NOMO-1 treated with DMSO at 0.1 percent for 48 hours (cell line): ENCODE measurements around the gene SP140.
"Not testable (repeated sequence)": the region's sequence is repeated elsewhere in the genome, so short reads cannot be mapped to it uniquely, and the experiment has no call there.

Experiments used
- DNase-seq: peaks from one replicate; lab custom pipeline; 2025; ENCODE audit not compliant: unreplicated experiment; lab: John Stamatoyannopoulos, UW

SP140 gene

DNA sequence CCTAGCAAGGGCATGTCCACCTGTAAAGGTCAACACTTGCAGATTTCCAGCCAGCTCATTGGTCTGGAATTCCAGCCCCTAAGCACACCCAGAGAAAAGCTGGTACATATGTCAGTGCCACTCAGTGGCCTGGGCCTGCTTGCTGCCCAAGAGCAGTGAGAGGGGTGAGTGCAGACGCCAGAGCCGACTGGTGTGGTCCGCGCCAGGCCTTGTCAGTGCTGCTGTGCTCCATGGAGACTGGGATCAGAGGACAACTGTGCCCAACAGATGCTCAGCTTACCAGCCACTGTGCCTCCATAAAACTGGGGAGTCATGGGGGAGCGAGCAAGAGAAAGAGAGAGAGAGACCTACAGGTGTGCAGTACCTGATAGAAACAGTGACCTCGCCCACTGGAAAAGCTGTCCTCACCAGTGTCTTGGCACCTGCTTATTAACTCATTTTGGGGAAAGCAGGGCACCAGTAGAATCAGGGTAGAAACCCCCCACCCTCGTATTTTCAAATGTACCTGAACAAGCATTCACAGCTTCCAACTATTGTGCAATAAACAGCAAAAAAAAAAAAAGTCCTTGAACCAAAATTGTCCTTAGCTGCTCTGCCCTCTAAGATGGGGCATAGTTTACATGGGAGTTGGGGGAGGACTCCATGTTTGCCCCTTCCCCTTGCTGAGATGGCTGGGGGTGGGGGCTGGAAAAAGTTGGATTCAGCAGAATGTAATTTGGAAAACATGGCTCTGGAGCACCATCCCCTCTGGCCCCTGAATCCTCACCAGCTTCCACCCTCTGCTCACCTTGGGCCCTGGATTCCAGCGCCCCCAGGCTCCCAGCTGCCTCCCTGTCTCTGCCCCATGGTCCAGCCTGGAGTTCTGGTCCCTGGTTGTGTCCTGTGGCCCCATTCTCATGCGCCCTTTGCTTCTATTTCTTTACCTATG, 100.0 kb downstream of the SP140 start:
- no peak for DNase-seq

DNA sequence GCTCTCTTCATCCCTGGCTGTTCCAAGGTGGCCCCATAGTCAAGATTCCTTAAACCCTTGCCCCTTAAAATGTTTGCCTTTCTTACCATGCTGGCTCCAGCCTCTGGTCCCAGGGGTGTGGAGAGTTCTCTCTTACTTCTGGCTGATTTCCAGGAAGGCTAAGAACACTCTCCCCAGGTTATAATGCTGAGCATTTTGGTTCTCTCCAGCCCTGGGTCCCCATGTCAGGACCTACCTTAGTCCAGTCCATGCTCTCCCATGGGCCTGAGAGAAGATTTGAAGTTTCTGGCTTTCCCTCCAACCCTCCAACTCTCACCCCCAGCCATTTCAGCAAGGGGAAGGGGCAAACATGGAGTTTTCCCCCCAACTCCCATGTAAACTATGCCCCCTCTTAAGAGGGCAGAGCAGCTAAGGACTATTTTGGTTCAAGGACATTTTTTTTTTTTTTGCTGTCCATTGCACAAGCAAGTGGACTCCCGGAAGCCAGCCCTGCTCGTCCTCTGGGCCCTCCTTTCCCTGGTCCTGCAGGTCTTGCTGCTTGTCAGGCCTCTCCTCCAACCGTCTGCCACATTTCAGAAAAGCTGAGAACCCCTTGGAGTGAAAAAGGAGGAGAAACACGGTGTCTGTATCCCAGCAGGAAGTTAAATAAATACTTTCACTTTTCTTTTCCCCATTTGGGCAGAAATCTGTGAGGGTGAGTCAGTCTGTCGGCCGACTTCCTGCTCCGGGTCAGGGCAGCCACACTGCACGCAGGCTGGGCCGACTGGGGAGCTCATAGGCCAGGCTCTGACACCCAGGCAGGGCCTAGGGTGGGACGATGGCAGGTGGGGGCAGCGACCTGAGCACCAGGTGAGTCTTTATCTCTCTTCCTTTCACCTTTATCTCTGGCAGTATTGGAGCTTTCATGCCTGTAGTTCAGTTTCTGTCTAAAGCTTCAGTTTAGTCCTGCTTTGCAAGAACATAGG, 101.2 kb downstream of the SP140 start, which contains the start of gene SP140L:
TSS of gene SP140L (plus strand) at position 741 of the 965 bp plus-strand sequence. CDS start at position 818, 77 bp downstream.
- DNase-seq, result peak; percentile 82

DNA sequence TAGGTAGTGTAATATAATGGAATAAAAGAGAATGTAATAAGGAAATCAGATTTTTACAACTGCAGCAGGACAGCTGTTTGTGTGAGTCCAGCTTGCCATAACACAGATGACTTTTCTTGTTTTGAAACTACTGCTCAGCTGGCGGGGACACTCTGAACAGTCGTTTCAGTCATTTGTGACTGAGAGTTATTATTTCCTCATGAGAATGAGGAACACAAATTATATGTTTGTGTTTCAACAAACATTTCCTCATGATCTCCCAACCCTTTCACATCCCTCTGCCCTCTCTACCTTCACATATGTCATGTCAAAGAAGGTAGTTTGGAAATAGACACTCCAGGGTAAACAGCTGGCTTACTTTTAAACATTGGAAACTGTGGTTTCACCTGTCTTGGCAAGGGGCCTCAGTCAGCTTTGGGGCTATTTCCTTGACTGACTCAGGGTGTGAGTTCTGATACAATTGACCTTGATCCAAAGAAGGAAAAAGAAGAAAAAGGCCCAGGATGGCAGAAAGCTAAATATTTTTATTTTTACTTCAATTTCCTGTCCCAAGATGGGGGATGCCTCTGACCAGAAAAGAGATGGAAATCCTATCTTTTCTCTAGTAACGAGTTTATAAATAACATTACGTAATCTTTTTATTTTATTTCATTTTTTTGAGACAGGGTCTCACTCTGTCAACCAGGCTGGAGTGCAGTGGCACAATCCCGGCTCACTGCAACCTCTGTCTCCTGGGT, 102.0 kb downstream of the SP140 start:
- peak; percentile 60 for DNase-seq

DNA sequence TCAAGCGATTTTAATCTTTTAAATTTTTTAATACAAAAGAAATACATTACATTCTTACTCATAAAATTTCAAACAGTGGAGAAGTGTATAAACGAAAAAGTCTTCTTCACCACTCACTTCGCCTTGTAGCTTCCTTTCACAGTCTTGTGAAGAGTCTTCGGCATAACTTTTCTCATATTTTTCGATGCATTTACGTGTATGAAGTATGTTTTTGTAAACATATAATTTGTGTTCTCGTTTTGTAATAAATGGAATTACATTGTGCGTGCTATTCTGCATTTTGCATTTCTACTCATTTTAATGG, 102.6 kb downstream of the SP140 start:
- no peak for DNase-seq

- DNase-seq, result no peak
These were observed 104.5 kb downstream of the SP140 start for GRCh38 chr2:230329946-230330605.

DNA sequence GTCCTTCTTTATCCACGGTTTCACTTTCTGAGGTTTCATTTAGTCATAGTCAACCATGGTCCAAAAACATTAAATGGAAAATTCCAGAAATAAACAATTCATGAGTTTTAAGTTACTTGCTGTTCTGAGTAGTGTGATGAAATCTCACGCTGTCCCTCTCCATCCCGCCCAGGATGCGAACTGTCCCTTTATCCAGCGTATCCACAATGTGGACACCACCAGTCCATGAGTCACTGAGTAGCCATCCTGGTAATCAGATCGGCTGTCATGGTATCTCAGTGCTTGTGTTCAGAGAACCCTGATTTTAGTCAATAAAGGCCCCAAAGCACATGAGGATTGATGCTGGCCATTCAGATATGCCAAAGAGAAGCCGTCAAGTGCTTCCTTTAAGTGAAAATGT, 105.2 kb downstream of the SP140 start:
- DNase-seq, result no peak

- no peak for DNase-seq
These were observed 109.9 kb downstream of the SP140 start for GRCh38 chr2:230335461-230335863.

DNA sequence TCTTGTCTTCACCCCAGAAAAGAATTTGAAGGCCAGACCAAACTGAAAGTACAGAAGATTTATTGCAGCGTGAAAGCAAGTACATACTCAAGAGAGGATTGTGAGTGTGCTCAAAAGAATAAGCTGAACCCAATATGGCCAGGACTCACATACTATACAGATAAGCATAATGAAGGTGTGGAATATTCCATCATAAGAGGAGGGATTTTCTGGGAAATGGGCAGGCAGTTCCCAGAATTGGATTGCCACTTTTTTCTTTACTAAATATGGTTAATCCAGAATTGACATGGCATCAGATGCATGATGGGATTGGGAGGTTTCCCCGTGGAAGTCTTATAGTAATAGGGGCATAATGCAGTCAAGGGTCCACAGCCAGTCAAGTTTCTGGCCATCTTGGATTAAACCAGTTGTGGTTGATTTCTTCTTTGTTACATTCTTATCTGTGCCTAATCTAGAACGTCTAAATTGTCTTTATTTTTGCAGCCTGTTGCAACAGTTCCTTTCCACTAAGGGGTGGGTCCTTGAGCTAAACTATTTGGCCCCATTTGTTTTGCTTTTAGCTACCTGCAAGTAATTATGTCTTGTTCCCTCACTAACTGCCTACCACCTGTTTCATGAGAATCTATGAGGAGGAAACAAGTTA, 110.4 kb downstream of the SP140 start:
- DNase-seq, result no peak

DNA sequence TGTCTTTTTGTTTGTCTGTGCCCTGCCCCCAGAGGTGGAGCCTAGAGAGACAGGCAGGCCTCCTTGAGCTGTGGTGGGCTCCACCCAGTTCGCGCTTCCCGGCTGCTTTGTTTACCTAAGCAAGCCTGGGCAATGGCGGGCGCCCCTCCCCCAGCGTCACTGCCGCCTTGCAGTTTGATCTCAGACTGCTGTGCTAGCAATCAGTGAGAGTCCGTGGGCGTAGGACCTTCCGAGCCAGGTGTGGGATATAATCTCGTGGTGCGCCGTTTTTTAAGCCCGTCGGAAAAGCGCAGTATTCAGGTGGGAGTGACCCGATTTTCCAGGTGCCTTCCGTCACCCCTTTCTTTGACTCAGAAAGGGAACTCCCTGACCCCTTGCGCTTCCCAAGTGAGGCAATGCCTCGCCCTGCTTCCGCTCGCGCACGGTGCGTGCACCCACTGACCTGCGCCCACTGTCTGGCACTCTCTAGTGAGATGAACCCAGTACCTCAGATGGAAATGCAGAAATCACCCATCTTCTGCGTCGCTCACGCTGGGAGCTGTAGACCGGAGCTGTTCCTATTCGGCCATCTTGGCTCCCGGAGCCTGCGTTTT, 116.5 kb downstream of the SP140 start:
- not testable (repeated sequence) for DNase-seq

GRCh38 chr2:230343041-230343624, 117.6 kb downstream of the SP140 start:
- not testable (repeated sequence) for DNase-seq

DNA sequence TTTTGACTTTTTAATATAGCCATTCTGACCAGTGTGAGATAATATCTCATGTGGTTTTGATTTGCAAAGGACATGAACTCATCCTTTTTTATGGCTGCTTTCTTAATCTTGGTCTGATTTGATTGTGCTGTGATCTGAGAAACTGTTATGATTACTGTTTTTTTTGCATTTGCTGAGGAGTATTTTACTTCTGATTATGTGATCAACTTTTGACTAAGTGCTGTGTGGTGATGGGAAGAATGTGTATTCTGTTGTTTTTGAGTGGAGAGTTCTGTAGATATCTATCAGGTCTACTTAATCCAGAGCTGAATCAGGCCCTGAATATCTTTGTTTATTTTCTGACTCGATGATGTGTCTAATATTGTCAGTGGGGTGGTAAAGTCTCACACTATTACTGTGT, 118.2 kb downstream of the SP140 start:
- DNase-seq, result no peak

GRCh38 chr2:230346465-230346864, 120.9 kb downstream of the SP140 start:
- DNase-seq, result no peak

DNA sequence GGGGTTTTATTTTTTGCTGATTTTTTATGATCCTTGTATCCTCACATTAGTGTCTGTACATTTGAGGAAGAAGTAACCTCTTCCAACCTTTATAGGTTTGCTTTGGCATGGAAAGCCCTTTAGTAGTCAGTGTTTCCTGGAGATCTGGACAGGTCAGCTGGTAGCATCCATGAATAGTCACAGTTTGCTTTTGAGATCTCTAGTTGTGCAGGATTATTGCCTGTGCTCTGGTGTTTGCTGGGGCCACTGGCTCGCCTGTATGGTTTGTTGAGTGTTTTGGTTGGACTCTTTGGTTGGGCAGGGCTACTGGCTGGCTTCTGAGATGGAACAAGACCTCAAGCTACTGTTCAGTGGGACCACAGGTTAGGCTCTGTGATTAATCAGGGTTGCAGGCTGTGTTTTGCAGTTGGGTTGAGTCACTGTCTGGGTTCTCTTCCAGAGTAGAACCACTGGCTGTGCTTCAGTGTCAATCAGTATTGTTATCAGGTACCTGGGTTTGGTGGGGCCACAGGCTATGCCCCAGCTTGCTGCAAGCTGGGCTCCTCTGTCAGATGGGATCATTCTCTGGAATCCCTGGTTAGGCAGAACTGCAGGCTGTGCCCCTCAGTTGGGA, 121.5 kb downstream of the SP140 start:
- no peak for DNase-seq

DNA sequence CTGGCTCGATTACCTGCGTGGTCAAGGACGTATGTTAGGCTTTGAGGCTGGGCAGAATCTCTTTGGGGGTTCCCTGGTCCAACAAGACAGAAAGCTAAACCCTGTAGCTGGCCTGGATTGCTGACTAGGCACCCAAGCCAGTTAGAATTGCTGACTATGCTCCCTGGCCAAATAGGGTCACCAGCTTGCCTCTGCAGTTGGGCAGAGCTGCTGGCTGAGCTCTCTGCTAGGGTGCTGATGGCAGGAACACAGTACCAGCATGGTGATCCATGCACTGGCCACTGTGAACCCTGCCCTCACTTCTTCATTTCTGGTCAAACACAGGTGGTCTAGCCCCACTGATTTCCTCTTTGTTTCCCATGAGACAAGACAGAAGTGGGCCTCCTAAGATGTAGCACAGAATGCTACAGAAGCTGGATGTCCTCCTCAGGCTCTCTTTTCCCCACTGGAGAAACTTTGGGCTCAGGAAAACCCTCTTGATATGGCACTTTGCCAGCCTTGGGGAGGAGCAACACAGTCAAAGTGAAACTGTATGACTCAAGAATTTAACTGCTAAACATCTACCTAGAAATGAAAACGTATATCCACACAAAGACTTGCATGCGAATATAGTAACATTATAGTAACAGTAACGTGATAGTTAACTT, 122.2 kb downstream of the SP140 start:
- no peak for DNase-seq

DNA sequence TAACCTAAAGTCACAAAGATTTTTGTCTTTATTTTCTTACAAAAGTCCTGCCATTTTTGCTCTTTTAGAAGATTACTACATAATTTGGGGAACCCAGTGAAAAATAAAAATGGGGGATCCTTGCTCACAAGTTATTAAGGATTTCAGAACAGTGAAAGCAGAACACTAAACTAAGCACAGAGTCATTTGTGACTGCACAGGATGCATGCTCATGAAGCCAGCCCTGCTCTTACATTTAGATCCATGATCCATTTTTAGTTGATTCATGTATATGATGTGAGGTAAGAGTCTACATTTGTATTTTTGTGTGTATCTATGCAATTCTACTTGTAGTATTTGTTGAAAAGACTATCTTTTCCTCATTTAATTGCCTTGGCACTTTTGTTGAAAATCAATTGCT, 123.3 kb downstream of the SP140 start:
- DNase-seq, result no peak

- DNase-seq, result no peak
These were observed 130.5 kb downstream of the SP140 start for GRCh38 chr2:230356084-230356483.

DNA sequence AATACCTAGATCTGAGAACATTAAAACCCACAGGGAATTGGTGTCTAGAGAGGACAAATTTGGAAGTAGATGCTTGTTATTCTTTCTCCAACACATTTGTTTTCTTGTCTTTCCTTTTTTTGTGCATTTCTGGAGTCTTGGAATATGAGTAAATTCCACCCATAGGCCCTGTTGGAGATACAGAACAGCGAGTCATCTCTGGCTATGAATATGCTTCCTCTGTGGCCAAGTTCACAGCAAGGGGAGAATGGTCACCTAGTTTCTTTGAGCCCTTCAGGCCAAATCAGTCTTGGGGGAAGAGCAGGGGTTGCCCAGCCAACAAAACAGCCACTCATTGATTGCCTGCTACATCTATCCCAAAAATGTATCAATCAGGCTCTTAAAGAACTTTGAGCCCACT, 132.8 kb downstream of the SP140 start:
- DNase-seq, result no peak

- no peak for DNase-seq
These were observed 134.5 kb downstream of the SP140 start for GRCh38 chr2:230360028-230360427.
